DMS 273 treated with DMSO at 0.1 percent for 48 hours (cell line): ENCODE measurements around the gene SMIM1.

Experiments used
- DNase-seq: peaks from one replicate; lab custom pipeline; 2025; lab: John Stamatoyannopoulos, UW

SMIM1 gene

DNA sequence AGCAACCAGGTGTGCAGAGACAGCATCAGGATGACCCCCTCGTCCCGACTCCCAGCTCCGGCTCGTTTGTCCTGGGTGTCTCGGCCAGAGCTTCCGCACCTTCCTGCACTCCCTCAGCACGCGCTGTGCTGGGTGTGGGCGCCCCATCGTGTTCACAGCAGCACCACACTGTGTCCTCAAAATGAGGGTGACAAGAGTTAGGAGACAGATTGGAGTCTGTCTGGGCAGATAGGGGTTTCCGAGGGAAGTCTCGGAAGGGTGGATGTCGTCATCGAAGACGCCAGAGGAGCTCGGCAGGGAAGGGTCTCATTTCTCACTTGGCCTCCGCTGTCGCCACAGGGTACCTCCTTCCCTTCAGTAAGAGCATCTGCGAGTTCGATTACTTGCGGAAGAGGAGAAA, 16.2 kb upstream of the SMIM1 start:
- DNase-seq: no peak

DNA sequence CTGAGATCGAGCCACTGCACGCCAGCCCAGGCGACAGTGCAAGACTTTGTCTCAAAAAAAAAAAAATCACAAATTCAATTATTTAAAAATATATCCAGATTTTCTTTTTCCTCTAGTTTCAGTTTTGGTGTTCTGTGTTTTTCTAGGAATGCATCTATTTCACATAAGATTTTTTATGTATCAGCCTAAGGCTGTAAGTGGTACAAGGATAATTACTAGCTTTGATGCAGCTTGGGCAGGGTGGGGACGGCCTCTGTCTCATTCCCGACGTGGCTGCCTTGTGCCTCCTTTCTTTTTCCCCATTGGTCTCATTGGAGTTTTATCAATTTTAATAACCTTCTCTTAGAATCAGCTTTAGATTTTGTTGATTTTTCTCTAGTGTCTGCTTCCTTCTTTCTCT, 13.4 kb upstream of the SMIM1 start:
- no peak for DNase-seq

DNA sequence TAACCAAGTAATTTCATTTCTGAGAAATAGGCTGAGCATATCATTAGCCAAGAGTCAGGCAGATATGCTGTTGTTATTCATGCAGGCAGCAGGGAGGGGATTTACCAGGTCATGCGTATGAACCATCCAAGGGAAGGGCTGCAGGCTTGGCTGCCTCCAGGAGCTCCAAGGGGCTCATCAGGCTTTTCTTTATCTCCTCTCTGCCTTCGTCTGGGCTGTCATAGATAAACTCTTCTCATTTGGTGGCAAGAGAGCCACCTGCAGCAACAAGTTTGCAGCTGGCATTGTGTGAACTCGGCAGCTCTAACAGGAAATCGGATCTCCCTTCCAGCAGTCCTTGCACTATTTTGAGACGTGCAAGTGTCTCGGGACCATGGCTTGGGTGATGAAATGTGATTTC, 12.8 kb upstream of the SMIM1 start:
- DNase-seq: no peak

DNA sequence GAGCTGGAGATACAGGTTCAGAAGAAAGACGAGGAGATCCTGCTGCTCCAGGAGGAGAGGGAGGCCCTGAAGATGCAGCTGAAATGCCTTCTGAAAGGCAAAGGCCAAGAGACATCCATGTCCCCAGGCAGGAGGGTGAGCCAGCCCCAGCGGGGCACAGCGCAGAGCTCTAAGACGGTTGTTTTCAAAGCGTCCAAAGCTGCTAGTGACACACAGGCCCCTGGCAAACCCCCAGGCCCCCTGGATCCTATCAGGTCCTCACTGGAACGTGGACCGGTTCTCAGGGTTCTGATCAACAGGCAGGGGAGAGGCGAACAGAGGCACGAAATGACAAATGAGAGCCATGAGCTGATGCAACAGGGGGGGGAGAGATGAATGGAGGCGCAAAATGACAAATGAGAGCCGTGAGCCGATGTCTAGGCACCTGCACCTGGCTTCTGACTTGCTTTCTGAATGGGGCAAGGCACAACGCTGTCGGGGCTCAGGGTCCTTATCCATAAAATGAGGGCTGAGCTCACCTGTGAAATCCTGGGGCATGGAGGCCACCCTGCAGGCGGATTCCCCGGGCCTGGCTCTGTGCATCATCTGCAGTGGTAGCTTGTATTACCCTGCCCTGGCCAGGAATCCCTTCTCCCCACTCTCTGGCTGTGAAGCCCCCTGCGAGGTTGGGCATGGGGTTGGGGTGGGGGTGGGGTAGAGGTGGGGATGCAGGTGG, 11.1 kb upstream of the SMIM1 start:
- DNase-seq: no peak

DNA sequence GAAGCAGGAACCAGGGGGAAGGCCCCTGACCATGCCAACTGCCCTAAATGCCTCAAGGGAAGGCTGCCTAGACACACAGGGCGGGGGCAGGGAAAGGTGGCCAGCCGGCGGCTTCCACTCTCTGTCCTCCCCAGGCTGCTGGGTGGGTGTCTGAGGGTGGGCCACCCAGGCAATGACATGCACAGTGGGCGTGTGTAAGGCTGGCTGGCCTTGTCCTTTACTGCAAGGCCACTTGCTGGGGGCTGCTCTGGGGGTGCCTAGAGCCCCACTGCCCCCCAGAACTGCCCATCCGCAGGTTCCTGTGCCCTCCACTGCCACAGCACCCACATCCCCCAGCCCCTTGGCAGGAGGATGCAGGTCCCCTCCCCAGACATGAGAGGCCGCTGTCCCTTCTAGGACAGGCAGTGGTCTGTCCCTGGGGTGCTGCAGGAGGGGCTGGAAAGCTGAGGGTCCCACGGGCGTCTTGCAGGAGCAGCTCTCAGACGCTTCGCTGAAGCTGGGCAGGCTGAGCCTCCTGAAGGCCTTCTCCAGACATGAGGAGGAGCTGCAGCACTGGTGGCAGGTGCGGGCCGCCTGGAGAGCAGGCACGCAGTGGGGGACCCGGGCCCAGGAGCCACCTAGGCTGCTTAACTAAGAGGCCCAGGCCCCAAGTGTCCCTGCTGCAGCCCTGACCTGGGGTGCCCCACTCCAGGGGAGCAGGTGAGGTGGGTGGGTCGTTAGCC, 10.2 kb upstream of the SMIM1 start:
- no peak for DNase-seq

DNA sequence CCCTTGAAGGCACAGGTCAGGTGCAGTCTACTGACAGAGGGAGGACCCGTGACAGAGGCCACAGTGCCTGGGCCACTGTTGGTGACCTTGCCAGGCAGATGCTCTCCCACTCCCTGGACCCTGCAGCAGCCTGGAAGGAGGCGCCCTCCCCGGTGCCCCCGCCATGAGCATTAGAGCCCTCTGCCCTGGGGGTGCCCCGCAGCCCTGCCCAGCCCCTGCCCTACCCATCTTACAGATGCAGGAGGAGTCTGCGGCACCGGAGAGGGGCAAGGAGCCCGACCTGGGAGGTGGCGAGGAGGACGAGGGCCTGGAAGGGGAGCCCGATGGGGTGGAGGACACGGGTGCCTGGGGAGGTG, 9.7 kb upstream of the SMIM1 start:
- DNase-seq: no peak

DNA sequence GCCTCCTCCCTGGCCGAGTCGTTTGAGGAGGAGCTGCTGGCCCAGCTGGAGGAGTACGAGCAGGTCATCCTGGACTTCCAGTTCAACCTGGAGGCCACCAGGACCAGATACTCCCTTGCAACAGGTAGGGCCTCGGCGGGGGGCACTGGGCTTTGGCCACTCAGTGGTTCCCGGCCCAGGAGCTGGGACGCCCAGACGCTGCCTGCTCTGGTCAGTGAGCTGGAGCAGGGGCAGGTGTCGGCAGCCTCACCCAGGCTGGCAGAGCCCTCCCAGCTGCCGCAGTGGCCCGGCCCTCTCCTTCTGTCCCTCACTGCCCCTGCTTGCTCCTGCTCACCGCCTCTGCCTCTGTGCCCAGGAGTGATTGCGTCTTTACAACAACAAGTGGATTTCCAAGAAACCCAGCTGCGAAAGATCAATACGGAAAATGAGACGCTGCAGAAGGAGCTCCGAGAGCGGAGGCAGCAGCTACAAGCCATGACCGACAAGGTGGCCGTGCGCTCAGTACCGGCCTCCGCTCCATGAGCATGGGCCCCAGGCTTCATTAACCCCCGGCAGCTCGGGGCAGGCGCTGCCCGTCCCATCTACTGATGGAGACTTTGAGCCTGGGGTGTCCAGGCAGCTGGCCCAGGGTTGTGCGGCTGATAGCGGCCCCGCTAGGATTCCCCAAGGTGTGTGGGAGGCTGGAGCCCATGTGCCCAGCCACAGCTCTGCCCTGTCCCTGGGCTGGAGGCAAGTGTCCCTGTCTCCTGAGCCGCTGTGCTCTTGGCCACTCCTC, 9.0 kb upstream of the SMIM1 start:
- DNase-seq: no peak

DNA sequence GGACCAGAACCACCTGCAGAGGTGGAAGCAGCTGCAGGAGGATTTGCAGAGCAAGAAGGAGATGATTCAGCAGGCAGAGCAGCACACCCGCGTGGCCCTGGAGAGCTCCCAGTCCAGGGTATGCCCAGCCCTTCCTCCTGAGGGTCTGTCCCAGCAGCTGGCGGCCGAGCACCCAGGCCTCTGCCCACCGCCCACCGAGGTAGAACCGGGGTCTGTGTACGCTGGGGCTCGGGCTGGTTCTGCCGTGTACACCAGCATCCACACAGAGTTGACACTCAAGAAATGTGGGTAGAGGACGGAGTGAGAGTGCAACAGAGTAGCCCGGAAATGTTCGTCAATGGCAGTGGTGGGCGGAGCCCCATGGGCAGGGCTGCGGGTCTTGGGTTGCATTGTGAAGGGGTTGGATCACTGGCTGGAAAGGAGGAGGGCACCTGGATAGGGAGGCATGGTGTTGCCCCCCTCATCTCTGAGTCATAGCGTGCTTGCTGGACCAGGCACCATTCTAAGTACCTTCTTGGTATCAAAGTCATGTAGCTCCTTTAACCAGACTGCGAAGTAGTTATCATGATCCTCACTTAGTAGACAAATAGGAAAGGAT, 5.1 kb upstream of the SMIM1 start:
- DNase-seq: no peak

DNA sequence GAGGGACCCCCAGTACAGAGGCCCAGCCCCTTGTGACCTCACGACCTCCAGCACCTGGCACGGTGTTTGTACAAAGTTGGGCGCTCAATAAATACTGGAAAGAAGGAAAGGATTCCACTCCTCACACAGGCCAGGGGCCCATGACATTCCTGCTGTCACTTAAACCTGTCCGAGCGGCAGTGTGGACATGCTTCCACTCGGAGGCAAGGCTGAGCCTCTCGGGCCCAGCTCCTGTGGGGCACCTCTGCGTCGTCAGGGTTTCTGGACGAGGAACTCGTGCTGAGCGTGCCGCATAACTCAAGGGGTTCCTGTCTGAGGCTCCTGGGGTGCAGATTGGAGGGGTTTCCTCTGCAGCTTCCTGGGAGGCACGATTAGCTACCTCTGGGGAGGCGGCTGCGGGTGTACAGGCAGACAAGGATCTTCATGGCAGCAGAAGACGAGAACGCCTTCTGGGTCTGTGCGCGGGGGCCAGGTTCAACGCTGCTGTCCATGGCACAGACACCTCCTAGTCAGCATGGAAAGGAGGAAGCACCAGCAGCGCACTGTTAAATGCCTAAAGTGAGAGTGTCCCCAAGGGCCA, 3.6 kb upstream of the SMIM1 start:
- no peak for DNase-seq

DNA sequence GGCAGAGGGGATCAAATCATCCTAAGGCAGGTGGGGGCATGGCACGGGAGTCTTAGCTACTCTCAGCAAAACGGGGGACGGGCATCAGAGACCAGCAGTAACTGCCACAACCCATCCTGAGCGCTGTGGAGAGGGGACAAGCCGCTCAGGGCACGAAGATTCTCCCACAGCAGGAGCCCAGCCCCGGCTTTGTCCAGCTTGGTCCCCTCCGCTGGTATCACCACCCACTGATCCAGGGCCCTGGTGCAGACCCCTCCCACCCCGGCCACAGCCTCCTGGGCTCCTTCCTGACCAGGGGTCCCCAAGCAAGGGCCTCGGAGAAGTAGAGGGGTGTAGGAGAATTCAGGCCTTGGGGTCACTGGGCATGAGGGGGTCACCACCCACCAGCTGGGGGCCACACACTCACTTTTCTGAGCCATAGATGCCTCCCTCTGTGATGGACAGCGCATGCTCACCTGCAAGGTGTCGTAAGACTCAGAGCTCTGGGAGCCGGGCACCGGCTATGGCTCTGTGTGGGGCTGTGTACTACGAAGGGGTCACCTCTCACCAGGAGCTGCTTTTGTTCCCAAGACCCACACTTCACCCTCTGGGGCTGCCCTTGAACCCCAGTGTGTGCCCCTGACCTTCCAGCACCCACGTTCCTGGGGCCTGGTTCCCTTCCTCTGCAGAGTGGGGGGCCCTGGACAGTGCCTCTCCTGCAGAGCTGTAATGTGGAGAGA, 2.3 kb upstream of the SMIM1 start:
- no peak for DNase-seq

DNA sequence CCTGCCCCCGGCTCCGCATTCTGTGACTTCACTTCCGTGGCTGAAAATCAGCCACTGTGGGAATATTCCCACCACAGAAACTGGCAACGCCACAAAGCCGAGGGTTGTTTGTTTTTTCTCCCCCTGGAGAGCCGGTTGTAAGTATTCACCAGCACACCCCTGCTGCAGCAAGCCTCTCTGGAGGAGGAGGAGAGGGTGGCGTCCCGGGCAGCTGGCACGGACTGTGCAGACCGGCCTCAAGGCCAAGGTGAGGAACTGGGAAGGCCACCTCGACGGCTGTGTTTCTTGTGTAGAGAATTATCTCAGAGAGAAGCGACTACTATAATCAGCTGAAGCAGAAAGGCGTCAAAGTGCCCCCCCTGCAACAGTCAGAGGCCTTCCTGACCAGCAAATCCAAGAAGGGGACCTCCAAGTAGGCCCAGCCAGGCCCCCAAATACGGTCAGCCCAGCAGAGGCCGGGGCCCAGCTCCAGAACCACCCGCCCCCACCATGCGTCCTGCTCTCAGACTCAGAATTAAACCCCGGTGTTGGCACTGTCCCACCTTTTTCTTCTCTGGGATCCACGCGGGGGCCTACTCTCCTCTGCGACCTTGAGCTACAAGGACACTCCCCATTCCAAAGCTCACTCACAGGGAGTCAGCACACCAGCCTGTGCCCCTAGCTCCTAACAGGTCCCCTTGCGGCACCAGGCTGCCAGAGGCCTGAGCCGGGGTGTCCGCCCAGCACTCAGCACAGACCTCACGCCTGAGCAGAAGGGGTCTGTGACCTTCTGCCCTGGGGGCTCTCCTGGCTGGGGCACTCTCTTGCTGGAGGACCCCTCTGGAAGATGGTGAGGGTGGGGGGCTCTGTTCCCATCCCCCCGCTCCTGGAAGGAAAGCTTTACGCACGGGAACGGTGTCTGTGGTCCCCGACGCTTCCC, 1.2 kb upstream of the SMIM1 start:
- DNase-seq: no peak

DNA sequence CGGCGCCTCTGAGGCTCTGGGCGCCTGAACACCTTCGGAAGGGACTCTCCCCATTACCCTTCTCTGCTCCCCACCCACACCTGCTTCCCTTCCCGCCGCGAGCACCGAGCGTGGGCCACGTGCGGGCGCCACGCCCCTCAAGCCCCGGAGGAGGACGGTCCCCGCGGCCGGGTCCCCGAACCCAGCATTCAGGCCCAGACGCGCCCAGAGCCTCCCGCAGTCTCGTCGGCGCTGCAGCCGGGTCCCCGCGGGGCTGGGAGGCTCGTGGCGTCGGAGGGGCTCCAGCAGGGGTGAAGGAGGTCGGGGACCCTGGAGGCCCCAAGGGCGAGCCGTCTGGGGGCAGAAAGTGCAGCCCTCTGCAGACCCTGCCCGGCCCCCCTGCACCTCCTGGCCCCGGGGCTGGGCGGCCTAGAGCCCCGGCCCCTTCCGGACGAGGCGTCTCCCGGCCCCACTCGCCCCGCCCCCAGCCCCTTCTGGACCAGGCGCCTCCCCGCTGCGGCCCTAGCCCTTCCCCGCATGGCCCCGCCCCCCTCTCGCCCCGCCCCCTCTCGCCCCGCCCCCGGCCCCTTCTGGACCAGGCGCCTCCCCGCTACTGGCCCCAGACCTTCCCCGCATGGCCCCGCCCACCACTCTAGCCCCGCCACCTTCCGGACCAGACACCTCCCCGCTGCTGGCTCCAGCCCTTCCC, 378 bp upstream of the SMIM1 start:
- DNase-seq: no peak

DNA sequence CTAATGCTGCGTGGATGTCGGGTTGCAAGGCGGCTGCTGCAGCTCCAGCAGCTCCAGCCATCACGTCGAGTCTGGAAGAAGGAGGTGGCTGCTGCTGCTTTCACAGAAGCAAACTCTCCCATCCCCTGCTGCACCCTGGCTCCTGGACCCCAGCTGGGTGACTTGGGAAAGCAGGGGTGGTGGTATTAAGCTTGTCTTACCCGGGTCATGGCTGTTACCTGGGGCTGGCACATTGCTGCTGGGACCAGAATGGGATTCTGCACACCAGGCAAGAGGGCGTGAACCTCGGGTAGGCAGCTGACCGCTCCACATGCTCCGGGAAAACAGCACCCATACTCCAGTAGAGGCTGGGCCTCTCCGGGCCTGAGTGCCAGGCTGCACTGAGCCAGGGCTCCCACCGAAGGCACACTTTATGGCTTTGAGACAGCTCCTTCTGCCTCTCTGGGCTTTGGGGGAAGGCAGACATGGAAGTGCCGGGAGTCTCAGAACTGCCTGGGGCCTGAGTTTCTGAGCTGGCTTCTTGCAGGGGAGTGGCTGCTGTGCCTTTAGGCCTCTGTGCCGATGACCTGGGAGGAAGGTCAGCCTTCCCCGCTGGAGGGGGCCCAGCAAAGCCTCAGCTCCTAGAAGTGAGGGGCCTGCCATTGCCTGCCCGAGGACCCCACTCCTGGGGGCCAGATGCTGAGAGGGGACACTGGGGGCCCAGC, 1.2 kb downstream of the SMIM1 start:
- no peak for DNase-seq

DNA sequence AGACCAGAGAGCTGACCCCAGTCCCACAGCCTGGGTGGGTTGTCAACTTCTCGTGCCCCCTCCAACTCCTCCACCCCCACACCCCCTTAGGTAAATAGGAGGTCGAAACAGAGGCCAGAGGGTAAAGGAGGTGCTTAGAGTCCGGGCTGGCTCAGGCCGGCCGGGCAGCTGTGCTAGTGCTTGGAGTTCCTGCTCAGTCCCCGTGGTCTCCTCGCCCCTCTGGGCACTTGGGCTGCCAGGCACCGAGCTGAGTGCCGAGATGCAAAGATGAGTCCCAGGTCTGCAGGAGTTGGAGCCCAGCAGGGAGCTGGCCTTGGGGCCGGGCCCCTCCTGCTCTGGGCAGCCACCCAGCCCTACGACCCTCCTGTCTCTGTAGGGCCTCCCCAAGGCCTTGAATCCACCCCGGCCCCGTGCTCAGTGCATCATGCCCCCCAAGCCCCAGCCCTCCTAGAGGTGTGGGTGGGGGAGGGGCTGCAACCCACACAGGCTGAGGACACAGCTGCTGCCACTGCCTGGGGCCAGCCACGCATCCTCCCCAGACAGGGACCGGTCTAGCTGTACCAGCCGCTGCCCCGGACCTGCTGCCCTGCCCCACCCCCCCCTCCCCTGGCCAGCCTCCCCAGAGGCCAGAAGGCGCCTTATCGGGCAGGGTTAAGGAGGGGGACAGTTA, 1.9 kb downstream of the SMIM1 start:
- no peak for DNase-seq

DNA sequence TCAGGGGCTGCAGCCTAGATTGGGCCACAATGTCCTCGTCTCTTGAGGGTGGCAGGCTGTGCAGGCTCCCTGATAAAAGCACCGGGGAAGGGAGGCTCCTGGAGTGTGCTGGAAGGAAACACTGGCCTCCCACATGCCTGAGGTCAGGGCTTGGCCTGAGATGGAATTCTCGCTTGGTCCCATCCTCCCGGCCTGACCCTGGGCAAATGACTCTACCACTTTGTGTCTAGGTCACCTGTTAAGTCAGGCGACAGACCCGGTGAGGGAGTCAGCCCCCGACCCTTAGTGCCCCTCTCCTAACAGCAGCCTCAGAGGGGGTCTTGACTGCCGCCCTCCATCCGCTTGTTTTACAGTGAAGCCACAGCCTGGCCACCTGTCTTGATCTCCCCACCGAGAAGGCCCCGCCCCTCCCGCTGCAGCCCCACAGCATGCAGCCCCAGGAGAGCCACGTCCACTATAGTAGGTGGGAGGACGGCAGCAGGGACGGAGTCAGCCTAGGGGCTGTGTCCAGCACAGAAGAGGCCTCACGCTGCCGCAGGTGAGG, 2.5 kb downstream of the SMIM1 start:
- DNase-seq: no peak

DNA sequence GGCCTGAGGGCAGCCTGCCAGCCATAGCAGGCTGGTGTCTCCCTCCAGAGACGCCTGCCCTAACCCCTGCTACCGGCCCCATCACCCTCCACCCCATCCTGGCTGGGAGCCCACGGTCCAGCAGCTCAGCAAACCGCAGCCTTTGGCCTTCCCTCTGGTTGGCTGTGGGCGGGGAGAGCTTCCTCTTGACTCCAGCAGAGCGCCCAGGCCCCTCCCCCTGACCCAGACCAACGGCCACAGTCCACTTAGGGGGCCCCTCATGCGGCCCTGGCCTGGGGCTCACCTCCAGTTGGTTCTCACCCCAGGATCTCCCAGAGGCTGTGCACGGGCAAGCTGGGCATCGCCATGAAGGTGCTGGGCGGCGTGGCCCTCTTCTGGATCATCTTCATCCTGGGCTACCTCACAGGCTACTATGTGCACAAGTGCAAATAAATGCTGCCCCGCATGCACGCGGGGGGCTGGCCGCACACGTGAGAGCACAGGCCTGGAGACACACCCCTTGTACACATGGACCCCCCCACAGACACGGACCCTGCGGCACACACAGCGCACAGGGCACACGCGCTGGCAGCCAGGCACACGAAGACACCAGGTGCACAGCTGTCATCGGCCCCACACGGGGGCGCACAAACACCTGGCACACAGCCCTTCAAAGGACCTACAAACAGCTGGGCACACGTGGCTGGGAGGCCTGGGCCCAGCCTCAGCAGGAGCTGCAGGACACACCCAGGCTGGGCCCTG, 3.1 kb downstream of the SMIM1 start:
- DNase-seq: no peak

DNA sequence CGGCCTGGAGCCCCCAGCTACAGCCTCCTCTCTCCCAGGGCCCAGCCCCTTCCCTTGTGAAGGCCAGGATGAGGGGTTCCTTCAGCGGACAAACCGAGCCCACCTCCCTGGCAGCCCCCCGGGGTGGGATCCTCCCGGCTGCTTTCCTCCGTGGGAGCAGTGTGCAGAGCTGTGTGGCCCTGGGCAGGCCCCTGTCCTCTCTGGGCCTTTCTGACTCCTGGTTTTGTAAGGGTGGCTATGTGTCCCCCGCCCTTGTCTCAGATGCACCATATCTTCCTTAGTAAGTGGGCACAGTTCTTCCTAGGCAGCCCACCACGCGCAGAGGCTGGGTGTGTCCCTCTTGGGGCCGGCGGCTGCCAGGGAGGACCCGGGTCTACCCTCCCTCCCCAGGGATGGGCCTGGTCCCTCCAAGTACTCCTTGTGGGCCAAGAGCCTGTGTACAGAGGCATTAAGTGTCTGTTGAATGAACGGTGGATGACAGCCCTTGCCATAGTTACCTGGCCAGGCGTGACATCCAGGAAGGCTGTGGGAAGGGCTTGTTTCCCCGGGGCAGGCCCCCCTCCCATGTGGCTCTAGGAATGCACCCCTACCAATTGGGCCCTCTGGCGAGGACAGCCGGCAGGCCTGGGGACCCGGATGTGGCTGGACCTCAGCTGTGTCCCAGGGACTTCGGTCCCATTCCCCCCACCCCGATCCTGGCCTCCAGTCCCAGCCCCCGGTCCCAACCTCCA, 3.8 kb downstream of the SMIM1 start:
- DNase-seq: no peak
